ENCODE measurements around the gene WHRN. TPM values are rescaled to one million over a fixed set of nuclear protein-coding genes. Genes with fewer than 3 reads are reported as not detected.

The WHRN gene
- total RNA-seq, 4 donors from 2014 or later: 3.0 to 15.5 (median 6.6) TPM

DNA sequence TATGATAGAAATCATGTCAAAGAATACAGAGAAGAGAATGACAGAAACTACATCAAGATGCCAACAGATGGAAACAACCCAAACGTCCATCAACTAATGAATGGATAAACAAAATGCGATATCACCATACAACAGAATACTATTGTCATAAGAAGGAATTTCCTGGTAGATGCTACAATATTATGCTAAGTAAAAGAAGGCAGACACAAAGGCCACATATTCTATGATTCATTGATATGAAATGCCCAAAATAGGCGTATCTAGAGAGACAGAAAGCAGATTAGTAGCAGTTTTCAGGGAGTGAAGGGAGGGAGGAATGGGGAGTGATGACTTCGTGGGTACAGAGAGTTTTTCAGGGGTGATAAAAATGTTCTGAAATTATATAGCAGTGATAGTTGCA lies 59.2 kb downstream of the WHRN start:
- DNase-seq (ENCODE audit: low spot score) (no peak), ATAC-seq (ENCODE audit: low FRiP score) (peak; percentile 83)
- no peak for TF ChIP-seq CTCF (IDR thresholded peaks at IDR 0.05)

- peak; percentile 59 for ATAC-seq (ENCODE audit: low FRiP score)
These were observed 59.7 kb downstream of the WHRN start for GRCh38 chr9:114445616-114446015.

GRCh38 chr9:114442022-114442421 lies 63.3 kb downstream of the WHRN start:
- no peak for TF ChIP-seq CTCF (IDR thresholded peaks at IDR 0.05)
- ATAC-seq (ENCODE audit: low FRiP score): no peak
- DNase-seq (ENCODE audit: low spot score): no peak

More at GRCh38 chr9:114445616-114446015, 59.7 kb downstream of the WHRN start:
- no peak for TF ChIP-seq CTCF (IDR thresholded peaks at IDR 0.05)
- no peak for DNase-seq (ENCODE audit: low spot score)

DNA sequence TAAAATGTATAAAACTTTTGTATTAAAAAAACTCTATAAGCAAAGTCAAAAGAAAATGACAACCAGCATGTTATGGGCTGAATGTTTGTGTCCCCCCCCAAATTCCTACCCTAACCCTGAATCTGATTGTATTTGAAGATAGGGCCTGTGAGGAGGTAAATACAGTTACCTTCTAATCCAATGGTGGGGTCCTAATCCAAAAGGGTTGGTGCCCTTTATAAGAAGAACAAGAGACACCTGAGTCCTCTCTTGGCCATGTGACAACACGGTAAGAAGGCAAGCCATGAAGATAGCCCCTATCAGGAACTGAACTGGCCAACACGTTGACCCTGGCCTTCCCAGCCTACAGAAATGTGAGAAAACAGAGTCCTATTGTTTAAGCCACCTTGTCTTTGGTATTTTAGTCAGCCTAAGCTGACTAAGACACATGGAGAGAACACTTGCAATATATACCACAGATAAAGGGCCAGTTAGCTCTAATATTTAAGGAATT lies 67.8 kb downstream of the WHRN start:
- ATAC-seq (ENCODE audit: low FRiP score): no peak
- TF ChIP-seq CTCF (IDR thresholded peaks at IDR 0.05): no peak
- no peak for DNase-seq (ENCODE audit: low spot score)

- TF ChIP-seq CTCF (IDR thresholded peaks at IDR 0.05): no peak
- DNase-seq (ENCODE audit: low spot score) (no peak), ATAC-seq (ENCODE audit: low FRiP score) (no peak)
These were observed 70.4 kb downstream of the WHRN start for GRCh38 chr9:114434878-114435311.

GRCh38 chr9:114433720-114434255 lies 71.5 kb downstream of the WHRN start:
- no peak for TF ChIP-seq CTCF (IDR thresholded peaks at IDR 0.05)
- DNase-seq (ENCODE audit: low spot score) (no peak), ATAC-seq (ENCODE audit: low FRiP score) (no peak)

DNA sequence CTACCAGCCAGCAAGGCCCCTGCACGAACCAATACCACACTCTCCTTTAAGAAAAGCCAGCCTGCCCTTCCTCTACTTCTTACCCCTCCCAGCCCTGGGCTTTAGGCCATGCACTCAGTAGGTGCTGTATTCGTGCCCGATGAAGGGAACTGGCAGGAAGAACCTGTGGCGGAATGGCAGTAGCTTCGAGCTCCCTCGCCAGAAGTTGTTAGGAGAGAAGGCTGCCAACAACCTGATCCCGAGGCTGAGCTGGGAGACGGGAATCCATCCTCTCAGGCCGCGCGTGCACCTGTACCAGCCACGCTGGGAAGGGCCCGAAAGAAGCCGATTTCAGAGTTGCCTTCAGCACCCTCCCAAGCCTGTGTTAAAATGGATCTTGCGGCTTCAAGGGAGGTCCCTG lies 72.2 kb downstream of the WHRN start:
- no peak for DNase-seq (ENCODE audit: low spot score)
- no peak for TF ChIP-seq CTCF (IDR thresholded peaks at IDR 0.05)
- no peak for ATAC-seq (ENCODE audit: low FRiP score)
